Small intestine (tissue), 7 donors: ENCODE measurements around the gene SIGLEC14. TPM values are rescaled to one million over a fixed set of nuclear protein-coding genes. Genes with fewer than 3 reads are reported as not detected.

ENCODE experiments used
- DNase-seq, 2 donors: peaks; one replicate each; pipeline versions ENCODE4 v3.0.0 to v3.0.0-alpha.2; 2013
- FAIRE-seq: peaks from 2 replicates; lab custom pipeline; 2012; peaks lifted over from hg19 to GRCh38; lab: Jason Lieb, UNC
- H3K27ac ChIP-seq, 3 donors: one replicate each; pipeline ENCODE4 v1.5.1; 2013; ENCODE audit warnings: low read length in 2 of 3, mild to moderate bottlenecking in 2 of 3, control low read depth in 1 of 3, inconsistent platforms in 1 of 3, low read depth in 1 of 3, moderate library complexity in 1 of 3
- H3K27me3 ChIP-seq, 3 donors: one replicate each; pipeline ENCODE4 v1.6.1; 2013; ENCODE audit warnings: low read length in 3 of 3, inconsistent platforms in 1 of 3; ENCODE audit not compliant: control insufficient read depth in 3 of 3, insufficient read depth in 3 of 3
- H3K36me3 ChIP-seq, 3 donors: one replicate each; pipeline ENCODE4 v1.6.1; 2013; ENCODE audit warnings: low read length in 3 of 3, inconsistent platforms in 1 of 3, low read depth in 1 of 3, mild to moderate bottlenecking in 1 of 3, moderate library complexity in 1 of 3; ENCODE audit not compliant: control insufficient read depth in 3 of 3, insufficient read depth in 2 of 3
- H3K4me1 ChIP-seq, 3 donors: one replicate each; pipeline ENCODE4 v1.6.1; 2013; ENCODE audit warnings: low read length in 2 of 3, inconsistent platforms in 1 of 3, low read depth in 1 of 3, mild to moderate bottlenecking in 1 of 3, moderate library complexity in 1 of 3; ENCODE audit not compliant: control insufficient read depth in 3 of 3, insufficient read depth in 2 of 3
- H3K4me3 ChIP-seq, 3 donors: one replicate each; pipeline ENCODE4 v1.5.1; 2013; ENCODE audit warnings: low read length in 3 of 3, control low read depth in 1 of 3, inconsistent platforms in 1 of 3, low read depth in 1 of 3, mild to moderate bottlenecking in 1 of 3, moderate library complexity in 1 of 3
- H3K9me3 ChIP-seq, 2 donors: one replicate each; pipeline ENCODE4 v1.6.1; 2013; ENCODE audit warnings: low read depth in 1 of 2, low read length in 1 of 2; ENCODE audit not compliant: control insufficient read depth in 2 of 2, insufficient read depth in 1 of 2
- WGBS, 3 donors: extraction: QIAGEN DNeasy Blood & Tissue Kit; methylation state at CpG; one replicate each; pipeline ENCODE4 v1.1.7; 2013; 5-methylcytosine and 5-hydroxymethylcytosine counted together
- polyA plus RNA-seq, 4 donors: library from polyadenylated mRNA; stranded (reverse) in 3 of 4; unstranded in 1 of 4; fragments of 200-250 nt in 3 of 4; fragments of 120-200 nt in 1 of 4; gene quantifications; one replicate each; pipeline versions ENCODE4 v1.2.1 to v1.2.3, GENCODE V29; 2013
- donor health status: healthy with polysubstance abuse.
- donor health status: control.
- donor health status: control.
- donor health status: Bipolar disorder and iron deficiency.
- donor health status: healthy.

The SIGLEC14 gene
- polyA plus RNA-seq, 4 donors = 1.3 to 2.3 TPM; not detected in 2

- Histone ChIP-seq H3K27ac (no peak overlapping the region), H3K36me3 (no peaks in the 10 kb centered on the region), H3K4me1 (no peaks in the 10 kb centered on the region), H3K4me3 (no peak overlapping the region), H3K9me3 (no peaks in the 10 kb centered on the region), H3K27me3 (no peaks in the 10 kb centered on the region)
- 43 to 66% (median 43%) methylated on average over 2 of the region's 2 CpGs for WGBS, 3 donors
- no peak for DNase-seq
- no peak for FAIRE-seq
Observed at GRCh38 chr19:51621178-51621577, 25.4 kb downstream of the SIGLEC14 start.

GRCh38 chr19:51615991-51616390 is 30.6 kb downstream of the SIGLEC14 start:
- H3K36me3 ChIP-seq = no peaks in the 10 kb centered on the region
- H3K27me3 ChIP-seq = no peaks in the 10 kb centered on the region
- no peak for DNase-seq
- H3K9me3 ChIP-seq = peaks cover 0 to 7% of the 10 kb centered on the region in 2 donors
- FAIRE-seq = no peak
- H3K27ac ChIP-seq = no peak overlapping the region
- H3K4me3 ChIP-seq = no peak overlapping the region
- no peaks in the 10 kb centered on the region for H3K4me1 ChIP-seq
- 84 to 88% (median 86%) methylated on average over 7 of the region's 7 CpGs for WGBS, 3 donors

- Histone ChIP-seq H3K27me3 (no peaks in the 10 kb centered on the region), H3K27ac (no peak overlapping the region), H3K9me3 (peaks cover 0 to 7% of the 10 kb centered on the region in 2 donors), H3K36me3 (no peaks in the 10 kb centered on the region), H3K4me1 (no peaks in the 10 kb centered on the region), H3K4me3 (no peak overlapping the region)
- 62 to 64% (median 64%) methylated on average over 5 of the region's 5 CpGs for whole genome bisulfite sequencing, 3 donors
- FAIRE-seq = no peak
- DNase-seq = no peak
Observed at GRCh38 chr19:51614789-51615188, 31.8 kb downstream of the SIGLEC14 start.

- H3K4me1 ChIP-seq = no peaks in the 10 kb centered on the region
- H3K9me3 ChIP-seq = peaks cover 0 to 7% of the 10 kb centered on the region in 2 donors
- 68 to 93% (median 77%) methylated on average over 1 of the region's 1 CpG for WGBS, 3 donors
- no peaks in the 10 kb centered on the region for H3K36me3 ChIP-seq
- no peak overlapping the region for H3K4me3 ChIP-seq
- FAIRE-seq = no peak
- DNase-seq = no peak
- H3K27ac ChIP-seq = no peak overlapping the region
- H3K27me3 ChIP-seq = no peaks in the 10 kb centered on the region
Observed at GRCh38 chr19:51610576-51610975, 36.0 kb downstream of the SIGLEC14 start.

- Histone ChIP-seq H3K36me3 (no peaks in the 10 kb centered on the region), H3K27ac (no peak overlapping the region), H3K4me1 (no peaks in the 10 kb centered on the region), H3K9me3 (peaks cover 0 to 4% of the 10 kb centered on the region in 2 donors), H3K27me3 (no peaks in the 10 kb centered on the region), H3K4me3 (no peak overlapping the region)
- FAIRE-seq (no peak), DNase-seq (peak; percentile 50 to 76)
- WGBS, 3 donors = 27 to 30% (median 30%) methylated on average over 13 of the region's 13 CpGs
Observed at GRCh38 chr19:51607920-51608562, 38.6 kb downstream of the SIGLEC14 start.

- no peak for FAIRE-seq
- peaks cover 0 to 7% (median 0%) of the 10 kb centered on the region in 3 donors for H3K27me3 ChIP-seq
- DNase-seq = no peak
- H3K9me3 ChIP-seq = no peaks in the 10 kb centered on the region
- H3K4me1 ChIP-seq = no peaks in the 10 kb centered on the region
- WGBS, 3 donors = 41 to 65% (median 49%) methylated on average over 6 of the region's 6 CpGs
- peak overlapping the region in 1 of 3 donors; percentile 5 for H3K27ac ChIP-seq
- no peak overlapping the region for H3K4me3 ChIP-seq
- H3K36me3 ChIP-seq = no peaks in the 10 kb centered on the region
Observed at GRCh38 chr19:51607077-51607476, 39.5 kb downstream of the SIGLEC14 start.

- Histone ChIP-seq H3K4me1 (no peaks in the 10 kb centered on the region), H3K9me3 (peaks cover 0 to 3% of the 10 kb centered on the region in 2 donors), H3K27me3 (peaks cover 0 to 28% (median 7%) of the 10 kb centered on the region in 3 donors), H3K4me3 (no peak overlapping the region), H3K27ac (peak overlapping the region in 1 of 3 donors; percentile 1), H3K36me3 (no peaks in the 10 kb centered on the region)
- DNase-seq (no peak), FAIRE-seq (no peak)
- 85 to 94% (median 91%) methylated on average over 20 of the region's 20 CpGs for WGBS, 3 donors
Observed at GRCh38 chr19:51602189-51602854, 44.3 kb downstream of the SIGLEC14 start.

GRCh38 chr19:51600940-51601580 is 45.6 kb downstream of the SIGLEC14 start:
- Histone ChIP-seq H3K27ac (peak overlapping the region in 1 of 3 donors; percentile 35), H3K4me3 (no peak overlapping the region), H3K36me3 (no peaks in the 10 kb centered on the region), H3K9me3 (peaks cover 0 to 3% of the 10 kb centered on the region in 2 donors), H3K4me1 (no peaks in the 10 kb centered on the region), H3K27me3 (peaks cover 0 to 28% (median 7%) of the 10 kb centered on the region in 3 donors)
- FAIRE-seq (no peak), DNase-seq (no peak)
- 11 to 42% (median 28%) methylated on average over 40 to 59 of the region's 59 CpGs for WGBS, 3 donors
